Measurements from ENCODE around the gene AHR. TPM values are rescaled to one million over a fixed set of nuclear protein-coding genes. Genes with fewer than 3 reads are reported as not detected.
A peak's percentile ranks its signal among the peaks of the same experiment; 100 is the strongest.

The AHR gene
- total RNA-seq, 1 experiment from 2014 or later = 61.3 TPM

DNA sequence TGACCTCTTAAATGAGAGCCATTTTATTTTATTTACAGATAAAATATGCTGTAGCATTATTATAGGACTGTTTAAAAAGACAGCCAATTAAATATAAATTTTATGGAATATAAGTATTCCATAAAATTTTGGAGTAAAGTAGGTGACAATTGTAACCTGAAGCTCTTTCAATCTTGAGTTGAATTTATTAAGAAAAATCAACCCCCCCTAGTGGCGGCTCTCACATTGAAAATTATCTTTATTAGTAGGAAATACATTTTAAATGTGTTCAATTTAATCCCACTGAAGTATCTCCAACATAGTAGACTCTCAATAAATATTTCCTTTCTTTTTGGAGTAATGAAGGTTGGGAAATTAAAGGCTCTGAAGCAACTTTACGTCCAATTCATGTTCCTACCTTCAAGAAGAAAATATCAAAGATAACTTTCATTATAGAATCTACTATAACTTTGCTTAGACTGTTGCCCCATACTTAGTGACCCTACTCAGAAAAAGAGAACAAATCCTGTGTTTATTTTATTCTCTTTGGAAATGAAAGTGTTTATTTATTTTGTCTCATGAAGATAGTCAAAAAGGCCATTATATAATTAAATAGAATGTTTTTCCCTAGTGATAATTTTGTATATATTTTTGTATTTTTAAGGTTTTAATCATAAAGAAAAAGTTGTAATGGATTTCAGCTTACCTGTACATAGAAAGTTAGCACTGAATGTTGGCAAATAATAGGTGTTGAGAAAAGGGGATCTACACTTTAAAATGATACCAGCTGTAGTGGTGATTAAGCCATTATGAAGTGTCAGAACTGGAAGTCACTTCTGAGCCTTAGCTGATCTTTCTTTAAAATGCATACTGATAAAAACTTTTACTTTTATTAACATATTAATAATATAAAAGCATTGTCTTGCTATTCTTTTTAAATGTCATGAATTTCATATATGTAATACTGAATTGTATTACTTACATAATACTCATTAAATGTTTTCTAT, 3.3 kb downstream of the AHR start:
- H4K20me1 ChIP-seq (ENCODE audit: insufficient read depth) = peaks cover 13% of the 10 kb centered on the region
- H3K27me3 ChIP-seq (ENCODE audit: insufficient read depth, low read depth) = no peaks in the 10 kb centered on the region
- peak overlapping the region; percentile 25; the same call in 1 of the 2 replicates for H3K27ac ChIP-seq
- peak overlapping the region; percentile 85 for H3K4me2 ChIP-seq
- no peaks in the 10 kb centered on the region for H3K9me2 ChIP-seq (ENCODE audit: insufficient read depth)
- H3K4me1 ChIP-seq (replicated peaks; ENCODE audit: insufficient read depth) = peaks cover 71% of the 10 kb centered on the region
- H3F3A ChIP-seq (ENCODE audit: insufficient read depth, low read depth) = peaks cover 30% of the 10 kb centered on the region
- ChIA-PET POLR2A (ENCODE audit: unreplicated experiment) (interaction anchor here (0.6 to 0.7 kb wide), 6 partner anchors 67 to 873 kb away, joined by 3 to 6 read pairs (median 3); no protein-coding TSS in a partner anchor), CTCF (interaction anchor here (0.6 to 1.4 kb wide), 6 partner anchors 115 to 713 kb away, joined by 3 to 12 read pairs (median 5); no protein-coding TSS in a partner anchor)
- no peak for TF ChIP-seq EZH2 (IDR thresholded peaks at IDR 0.05; ENCODE audit: low read depth)
- TF ChIP-seq, protein P1, sequence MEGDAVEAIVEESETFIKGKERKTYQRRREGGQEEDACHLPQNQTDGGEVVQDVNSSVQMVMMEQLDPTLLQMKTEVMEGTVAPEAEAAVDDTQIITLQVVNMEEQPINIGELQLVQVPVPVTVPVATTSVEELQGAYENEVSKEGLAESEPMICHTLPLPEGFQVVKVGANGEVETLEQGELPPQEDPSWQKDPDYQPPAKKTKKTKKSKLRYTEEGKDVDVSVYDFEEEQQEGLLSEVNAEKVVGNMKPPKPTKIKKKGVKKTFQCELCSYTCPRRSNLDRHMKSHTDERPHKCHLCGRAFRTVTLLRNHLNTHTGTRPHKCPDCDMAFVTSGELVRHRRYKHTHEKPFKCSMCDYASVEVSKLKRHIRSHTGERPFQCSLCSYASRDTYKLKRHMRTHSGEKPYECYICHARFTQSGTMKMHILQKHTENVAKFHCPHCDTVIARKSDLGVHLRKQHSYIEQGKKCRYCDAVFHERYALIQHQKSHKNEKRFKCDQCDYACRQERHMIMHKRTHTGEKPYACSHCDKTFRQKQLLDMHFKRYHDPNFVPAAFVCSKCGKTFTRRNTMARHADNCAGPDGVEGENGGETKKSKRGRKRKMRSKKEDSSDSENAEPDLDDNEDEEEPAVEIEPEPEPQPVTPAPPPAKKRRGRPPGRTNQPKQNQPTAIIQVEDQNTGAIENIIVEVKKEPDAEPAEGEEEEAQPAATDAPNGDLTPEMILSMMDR (conservative IDR thresholded peaks at IDR 0.05) = peak; percentile 96
- H3K36me3 ChIP-seq (ENCODE audit: low read depth) = peaks cover 18% of the 10 kb centered on the region
- peaks cover 18% of the 10 kb centered on the region for H3K9me3 ChIP-seq (ENCODE audit: insufficient read depth, low read depth)
- peak; percentile 26 to 54 for DNase-seq
- intact Hi-C loops (cut with micrococcal nuclease; ENCODE audit: unreplicated experiment) = loop anchor here (5.0 to 10.0 kb wide), 5 partner anchors 143 to 607 kb away; partner anchors contain the start of gene AGR2
- no TSS peak for BruUV-seq (replicated peaks)
- H3K79me2 ChIP-seq (ENCODE audit: low read depth) = peaks cover 79% of the 10 kb centered on the region
- peak overlapping the region; percentile 83 for H3K4me3 ChIP-seq
- H2AFZ ChIP-seq = no peak overlapping the region

DNA sequence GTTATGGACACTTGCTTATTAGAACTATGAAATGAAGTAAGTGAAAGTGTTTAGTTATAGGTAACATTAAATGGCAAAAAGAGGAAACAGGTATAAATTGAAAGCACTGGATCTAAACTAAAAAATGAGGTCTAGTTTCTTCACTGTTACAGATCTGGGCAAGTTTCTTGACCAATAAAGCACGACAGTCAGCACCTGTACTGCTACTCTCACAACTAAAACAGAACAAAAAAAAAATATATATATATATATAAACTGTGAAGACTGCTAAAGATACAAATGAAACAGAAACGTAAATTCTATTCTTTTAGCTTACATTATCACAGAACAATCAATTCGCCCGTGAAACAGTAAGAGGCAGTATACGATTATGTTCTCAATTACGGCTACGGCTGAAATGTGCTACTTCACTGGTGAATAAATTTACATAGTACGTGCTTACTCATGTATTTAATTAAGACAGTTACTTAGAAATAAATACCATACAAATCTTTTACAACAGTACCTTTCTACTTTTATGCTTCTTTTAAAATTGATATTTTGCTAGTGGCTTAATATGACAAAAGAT, 4.2 kb downstream of the AHR start:
- intact Hi-C loops (cut with micrococcal nuclease; ENCODE audit: unreplicated experiment) = loop anchor here (5.0 to 10.0 kb wide), 5 partner anchors 142 to 608 kb away; partner anchors contain the start of gene AGR2
- TF ChIP-seq EZH2 (IDR thresholded peaks at IDR 0.05; ENCODE audit: low read depth) = no peak
- TF ChIP-seq, protein P1 (conservative IDR thresholded peaks at IDR 0.05) = no peak
- POLR2A ChIA-PET (ENCODE audit: unreplicated experiment) = interaction anchor here (0.6 kb wide), 1 partner anchor 585 kb away, joined by 6 read pairs; no protein-coding TSS in a partner anchor
- no TSS peak for BruUV-seq (replicated peaks)
- H3K9me2 ChIP-seq (ENCODE audit: insufficient read depth) = no peaks in the 10 kb centered on the region
- H3K27ac ChIP-seq = no peak overlapping the region
- H3K27me3 ChIP-seq (ENCODE audit: insufficient read depth, low read depth) = no peaks in the 10 kb centered on the region
- peaks cover 88% of the 10 kb centered on the region for H3K79me2 ChIP-seq (ENCODE audit: low read depth)
- peaks cover 18% of the 10 kb centered on the region for H3K36me3 ChIP-seq (ENCODE audit: low read depth)
- H3F3A ChIP-seq (ENCODE audit: insufficient read depth, low read depth) = peaks cover 29% of the 10 kb centered on the region
- peaks cover 19% of the 10 kb centered on the region for H3K9me3 ChIP-seq (ENCODE audit: insufficient read depth, low read depth)
- no peak for DNase-seq
- no peak overlapping the region for H2AFZ ChIP-seq
- H4K20me1 ChIP-seq (ENCODE audit: insufficient read depth) = peaks cover 14% of the 10 kb centered on the region
- CTCF ChIA-PET = interaction anchor here (0.6 to 1.4 kb wide), 3 partner anchors 116 to 714 kb away, joined by 5 to 6 read pairs (median 5); no protein-coding TSS in a partner anchor
- H3K4me1 ChIP-seq (replicated peaks; ENCODE audit: insufficient read depth) = peaks cover 74% of the 10 kb centered on the region
- H3K4me3 ChIP-seq = no peak overlapping the region
- peak overlapping the region; percentile 18; the same call in 1 of the 2 replicates for H3K4me2 ChIP-seq

DNA sequence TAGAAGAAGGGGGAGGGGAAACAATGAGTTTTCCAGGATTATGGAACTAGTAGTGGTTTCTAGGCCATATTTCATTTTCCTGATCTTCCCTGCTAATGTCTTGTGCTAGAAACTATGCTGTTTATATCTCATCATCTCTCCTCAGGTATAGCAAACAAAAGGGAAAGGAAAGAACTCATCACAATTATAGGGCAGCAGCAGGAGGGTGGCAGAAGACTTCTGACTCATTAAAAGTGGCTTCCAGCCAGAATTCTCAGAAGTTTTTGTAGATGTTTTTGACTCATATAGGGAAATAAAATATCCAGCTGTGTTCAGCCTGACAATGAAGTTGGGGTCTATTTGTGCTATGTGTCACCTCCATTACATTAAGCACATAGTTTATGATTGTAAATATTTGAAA, 6.5 kb downstream of the AHR start:
- peak; percentile 60 to 97 for DNase-seq
- intact Hi-C loops (cut with micrococcal nuclease; ENCODE audit: unreplicated experiment) = loop anchor here (2.0 to 10.0 kb wide), 7 partner anchors 140 to 610 kb away; partner anchors contain the start of gene AGR2
- peaks cover 100% of the 10 kb centered on the region for H3K79me2 ChIP-seq (ENCODE audit: low read depth)
- H3K4me1 ChIP-seq (replicated peaks; ENCODE audit: insufficient read depth) = peaks cover 76% of the 10 kb centered on the region
- peaks cover 32% of the 10 kb centered on the region for H3K36me3 ChIP-seq (ENCODE audit: low read depth)
- peak overlapping the region; percentile 51 for H3K4me2 ChIP-seq
- peaks cover 15% of the 10 kb centered on the region for H3K9me3 ChIP-seq (ENCODE audit: insufficient read depth, low read depth)
- ChIA-PET CTCF (interaction anchor here (1.3 to 1.6 kb wide), 2 partner anchors 227 to 322 kb away, joined by 3 to 4 read pairs; no protein-coding TSS in a partner anchor), POLR2A (ENCODE audit: unreplicated experiment) (no interaction called here)
- H3K27me3 ChIP-seq (ENCODE audit: insufficient read depth, low read depth) = no peaks in the 10 kb centered on the region
- peak overlapping the region; percentile 15 for H3K4me3 ChIP-seq
- H3K27ac ChIP-seq = peak overlapping the region; percentile 66
- H2AFZ ChIP-seq = no peak overlapping the region
- H3F3A ChIP-seq (ENCODE audit: insufficient read depth, low read depth) = peaks cover 23% of the 10 kb centered on the region
- no peak for TF ChIP-seq EZH2 (IDR thresholded peaks at IDR 0.05; ENCODE audit: low read depth)
- TF ChIP-seq, protein P1 (conservative IDR thresholded peaks at IDR 0.05) = no peak
- peaks cover 14% of the 10 kb centered on the region for H4K20me1 ChIP-seq (ENCODE audit: insufficient read depth)
- BruUV-seq (replicated peaks) = no TSS peak
- no peaks in the 10 kb centered on the region for H3K9me2 ChIP-seq (ENCODE audit: insufficient read depth)
